ENCODE data around the gene AVL9. TPM values are rescaled to one million over a fixed set of nuclear protein-coding genes. Genes with fewer than 3 reads are reported as not detected.
"Not testable (repeated sequence)": the region's sequence is repeated elsewhere in the genome, so short reads cannot be mapped to it uniquely, and the experiment has no call there.

Gene AVL9
- total RNA-seq, 1 donor: 26.9 TPM

DNA sequence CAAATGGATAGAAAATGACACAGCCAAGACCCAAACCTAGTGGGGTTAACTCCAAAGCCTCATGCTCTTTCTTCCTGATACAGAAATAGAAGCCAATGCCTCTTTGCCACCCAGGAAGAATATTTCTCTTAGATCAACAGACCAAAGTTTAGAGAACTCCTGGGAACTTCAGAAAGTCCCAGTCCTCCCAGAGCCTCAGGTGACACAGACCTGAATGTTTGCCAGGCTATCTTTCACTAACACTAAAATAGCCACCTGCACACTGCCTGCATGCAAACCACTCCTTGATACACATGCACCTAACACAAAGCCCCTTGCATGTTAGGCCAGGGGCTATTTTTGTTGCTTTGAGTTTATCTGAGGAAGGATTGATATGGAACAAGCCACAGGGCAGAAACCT lies 32.8 kb upstream of the AVL9 start:
- DNase-seq (ENCODE audit: low read depth): no peak
- TF ChIP-seq, protein P1, sequence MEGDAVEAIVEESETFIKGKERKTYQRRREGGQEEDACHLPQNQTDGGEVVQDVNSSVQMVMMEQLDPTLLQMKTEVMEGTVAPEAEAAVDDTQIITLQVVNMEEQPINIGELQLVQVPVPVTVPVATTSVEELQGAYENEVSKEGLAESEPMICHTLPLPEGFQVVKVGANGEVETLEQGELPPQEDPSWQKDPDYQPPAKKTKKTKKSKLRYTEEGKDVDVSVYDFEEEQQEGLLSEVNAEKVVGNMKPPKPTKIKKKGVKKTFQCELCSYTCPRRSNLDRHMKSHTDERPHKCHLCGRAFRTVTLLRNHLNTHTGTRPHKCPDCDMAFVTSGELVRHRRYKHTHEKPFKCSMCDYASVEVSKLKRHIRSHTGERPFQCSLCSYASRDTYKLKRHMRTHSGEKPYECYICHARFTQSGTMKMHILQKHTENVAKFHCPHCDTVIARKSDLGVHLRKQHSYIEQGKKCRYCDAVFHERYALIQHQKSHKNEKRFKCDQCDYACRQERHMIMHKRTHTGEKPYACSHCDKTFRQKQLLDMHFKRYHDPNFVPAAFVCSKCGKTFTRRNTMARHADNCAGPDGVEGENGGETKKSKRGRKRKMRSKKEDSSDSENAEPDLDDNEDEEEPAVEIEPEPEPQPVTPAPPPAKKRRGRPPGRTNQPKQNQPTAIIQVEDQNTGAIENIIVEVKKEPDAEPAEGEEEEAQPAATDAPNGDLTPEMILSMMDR (IDR thresholded peaks at IDR 0.05; ENCODE audit: insufficient read depth, low read length): no peak
- H3K4me3 ChIP-seq (ENCODE audit: low read depth, low read length): no peak overlapping the region

GRCh38 chr7:32462977-32463376 lies 32.3 kb upstream of the AVL9 start:
- TF ChIP-seq, protein P1 (IDR thresholded peaks at IDR 0.05; ENCODE audit: insufficient read depth, low read length): no peak
- DNase-seq (ENCODE audit: low read depth): no peak
- no peak overlapping the region for H3K4me3 ChIP-seq (ENCODE audit: low read depth, low read length)

GRCh38 chr7:32464641-32465416 lies 30.5 kb upstream of the AVL9 start:
- H3K4me3 ChIP-seq (ENCODE audit: low read depth, low read length); DNase-seq (ENCODE audit: low read depth): not testable (repeated sequence)

- not testable (repeated sequence) for H3K4me3 ChIP-seq (ENCODE audit: low read depth, low read length); DNase-seq (ENCODE audit: low read depth)
These were observed 25.3 kb upstream of the AVL9 start for GRCh38 chr7:32470004-32470403.

DNA sequence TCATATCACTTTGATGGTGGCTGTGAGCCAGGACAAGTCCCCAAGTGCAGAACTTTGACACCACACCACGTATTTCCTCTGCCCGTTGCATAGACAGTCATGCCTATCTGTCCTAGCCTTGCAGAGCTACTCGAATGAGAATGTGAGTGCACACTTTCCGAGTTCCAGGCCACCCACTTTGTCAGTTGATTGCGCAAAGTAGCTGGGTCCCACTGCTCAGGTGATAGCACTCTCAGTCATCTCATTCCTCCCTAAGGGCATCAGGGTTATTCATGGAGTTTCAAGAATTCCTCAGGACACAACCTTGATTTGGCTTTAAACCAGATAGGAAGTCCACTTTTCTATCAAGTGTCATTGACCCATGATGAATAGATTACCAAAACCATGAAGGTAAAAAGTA lies 24.4 kb upstream of the AVL9 start:
- TF ChIP-seq, protein P1 (IDR thresholded peaks at IDR 0.05; ENCODE audit: insufficient read depth, low read length): no peak
- H3K4me3 ChIP-seq (ENCODE audit: low read depth, low read length): no peak overlapping the region
- no peak for DNase-seq (ENCODE audit: low read depth)

GRCh38 chr7:32472015-32472414 lies 23.3 kb upstream of the AVL9 start:
- TF ChIP-seq, protein P1 (IDR thresholded peaks at IDR 0.05; ENCODE audit: insufficient read depth, low read length): no peak
- no peak for DNase-seq (ENCODE audit: low read depth)
- H3K4me3 ChIP-seq (ENCODE audit: low read depth, low read length): no peak overlapping the region

- TF ChIP-seq, protein P1 (IDR thresholded peaks at IDR 0.05; ENCODE audit: insufficient read depth, low read length): no peak
- H3K4me3 ChIP-seq (ENCODE audit: low read depth, low read length): no peak overlapping the region
- DNase-seq (ENCODE audit: low read depth): no peak
These were observed 21.3 kb upstream of the AVL9 start for GRCh38 chr7:32474008-32474407.

Data from fibroblast of the aortic adventitia (primary cell).